GM12878 (cell line): ENCODE results near the gene CNNM4. TPM values are rescaled to one million over a fixed set of nuclear protein-coding genes. Genes with fewer than 3 reads are reported as not detected.

Source experiments
- ATAC-seq: fragments of 200-7000 bp; cut with Tn5 transposase; 3 replicates; pipeline ENCODE4 v1.9.1; 2020; ENCODE audit warnings: mild to moderate bottlenecking, moderate library complexity
- BruUV-seq: library from RNA; stranded (reverse); fragments of 400-500 nt; replicated peaks from 2 replicates; lab custom pipeline; 2021; lab: Mats Ljungman, UMichigan
- CTCF ChIA-PET: fragments of 300-600 bp; sonication (Branson Sonifier 250); formaldehyde crosslinking; extraction: SDS; loops from one replicate; lab custom pipeline; 2021; ENCODE audit warnings: inconsistent platforms; lab: Yijun Ruan, JAX
- POLR2A ChIA-PET: fragments of 350-600 bp; formaldehyde crosslinking; extraction: SDS; loops from one replicate; lab custom pipeline; 2021; ENCODE audit warnings: inconsistent platforms; lab: Charles Lee
- RAD21 ChIA-PET: fragments of 300-600 bp; sonication (Branson Sonifier 250); formaldehyde crosslinking; loops from one replicate; lab custom pipeline; 2023; ENCODE audit warnings: antibody characterized with exemption; ENCODE audit not compliant: unreplicated experiment; lab: Charles Lee
- SMC1A ChIA-PET: fragments of 300-600 bp; sonication (Branson Sonifier 250); formaldehyde crosslinking; loops from one replicate; lab custom pipeline; 2023; ENCODE audit not compliant: unreplicated experiment, uncharacterized antibody; lab: Charles Lee
- DNase-seq: peaks from one replicate; pipeline ENCODE4 v3.0.0-alpha.2; 2011; ENCODE audit warnings: low read depth, low spot score
- FAIRE-seq: peaks from 3 replicates; lab custom pipeline; 2011; peaks lifted over from hg19 to GRCh38; lab: Jason Lieb, UNC
- H2AFZ ChIP-seq: 2 replicates; pipeline ENCODE4 v1.6.0; 2011; ENCODE audit warnings: low read depth, low read length, control low read depth; ENCODE audit not compliant: control insufficient read depth
- H3K27ac ChIP-seq: 2 replicates; pipeline ENCODE4 v1.5.1; 2011; ENCODE audit warnings: control low read depth; ENCODE audit not compliant: control insufficient read depth, insufficient read depth
- H3K27me3 ChIP-seq, 2 experiments: replicated peaks in 1 of 2; 2 replicates each; pipeline versions ENCODE4 v1.6.0 to v1.6.1; 2011; ENCODE audit warnings: low read length in 1 of 2; ENCODE audit not compliant: control insufficient read depth in 2 of 2, insufficient read depth in 2 of 2
- H3K36me3 ChIP-seq, 2 experiments: 2 replicates each; pipeline ENCODE4 v1.5.1; 2011; ENCODE audit warnings: low read length in 1 of 2; ENCODE audit not compliant: control insufficient read depth in 2 of 2, insufficient read depth in 2 of 2
- H3K4me1 ChIP-seq: 2 replicates; pipeline ENCODE4 v1.6.1; 2011; ENCODE audit warnings: mild to moderate bottlenecking, low read length, moderate library complexity, mixed read lengths; ENCODE audit not compliant: control insufficient read depth, insufficient read depth
- H3K4me2 ChIP-seq: 2 replicates; pipeline ENCODE4 v1.6.0; 2011; ENCODE audit warnings: control low read depth; ENCODE audit not compliant: control insufficient read depth, insufficient read depth
- H3K4me3 ChIP-seq: fragments of 200-600 bp; sonication (generic); 2 replicates; pipeline ENCODE4 v1.5.1; 2016
- H3K79me2 ChIP-seq: 2 replicates; pipeline ENCODE4 v1.6.0; 2011; ENCODE audit warnings: low read length; ENCODE audit not compliant: control insufficient read depth, insufficient read depth
- H3K9ac ChIP-seq: 2 replicates; pipeline ENCODE4 v1.8.0; 2011; ENCODE audit warnings: low read length, control low read depth, mixed read lengths; ENCODE audit not compliant: control insufficient read depth, insufficient read depth
- H3K9me3 ChIP-seq: replicated peaks from 3 replicates; pipeline ENCODE4 v1.5.1; 2011; ENCODE audit warnings: mild to moderate bottlenecking, low read length; ENCODE audit not compliant: control insufficient read depth, insufficient read depth
- H4K20me1 ChIP-seq: 2 replicates; pipeline ENCODE4 v1.6.0; 2011; ENCODE audit not compliant: control insufficient read depth, insufficient read depth
- ASH2L ChIP-seq: fragments of 300-600, 200-600 bp; sonication (generic); IDR thresholded peaks from 2 replicates; pipeline ENCODE4 v1.6.1; 2017; ENCODE audit warnings: low read depth, mild to moderate bottlenecking, borderline replicate concordance
- BCL3 ChIP-seq: IDR thresholded peaks from 2 replicates; pipeline ENCODE4 v1.6.1; 2011; ENCODE audit warnings: borderline replicate concordance, low read depth, mild to moderate bottlenecking, moderate library complexity, low read length; ENCODE audit not compliant: insufficient read depth, poor library complexity, severe bottlenecking
- BMI1 ChIP-seq: fragments of 450-650 bp; IDR thresholded peaks from 2 replicates; pipeline ENCODE4 v1.6.1; 2016; ENCODE audit warnings: mild to moderate bottlenecking, moderate library complexity, borderline replicate concordance
- CEBPB ChIP-seq, 2 experiments: fragments of 150-350 bp in 1 of 2; IDR thresholded peaks; 2 replicates each; pipeline ENCODE4 v1.6.1; 2012 to 2014; ENCODE audit warnings: low read depth in 2 of 2, low read length in 2 of 2, borderline replicate concordance in 1 of 2, inconsistent platforms in 1 of 2
- CHD4 ChIP-seq: fragments of 200-600 bp; sonication (generic); IDR thresholded peaks from 2 replicates; pipeline ENCODE4 v1.6.1; 2016; ENCODE audit warnings: mild to moderate bottlenecking
- IRF4 ChIP-seq: IDR thresholded peaks from 2 replicates; pipeline ENCODE4 v1.6.1; 2011; ENCODE audit warnings: low read depth, low read length
- POLR2A ChIP-seq: IDR thresholded peaks from 2 replicates; pipeline ENCODE4 v1.6.1; 2011; ENCODE audit warnings: low read depth, mild to moderate bottlenecking, low read length
- RAD21 ChIP-seq: IDR thresholded peaks from 2 replicates; pipeline ENCODE4 v1.6.1; 2011; ENCODE audit warnings: mild to moderate bottlenecking, low read depth, low read length, moderate library complexity; ENCODE audit not compliant: insufficient read depth
- SREBF1 ChIP-seq: IDR thresholded peaks from 2 replicates; pipeline ENCODE4 v1.6.1; 2012; ENCODE audit warnings: mild to moderate bottlenecking, low read length
- SREBF2 ChIP-seq: IDR thresholded peaks from 2 replicates; pipeline ENCODE4 v1.6.1; 2012; ENCODE audit warnings: mild to moderate bottlenecking, low read length
- SUPT20H ChIP-seq: IDR thresholded peaks from 2 replicates; pipeline ENCODE4 v1.6.1; 2011; ENCODE audit warnings: low read depth, mild to moderate bottlenecking, low read length, moderate library complexity, borderline replicate concordance; ENCODE audit not compliant: control insufficient read depth
- YBX1 ChIP-seq: fragments of 450-650 bp; IDR thresholded peaks from 2 replicates; pipeline ENCODE4 v1.6.1; 2016; ENCODE audit warnings: antibody characterized with exemption
- WGBS: methylation state at CpG from one replicate; pipeline ENCODE4 v1.1.6; 2016; ENCODE audit warnings: low lambda C conversion rate; ENCODE audit not compliant: insufficient replicate concordance, insufficient coverage; ENCODE audit errors: missing lambda C conversion rate; 5-methylcytosine and 5-hydroxymethylcytosine counted together
- in situ Hi-C: fragments of 300-500 bp; cut with MboI; formaldehyde crosslinking; loops from 9 replicates; pipeline ENCODE4 v1.14.3; 2018; ENCODE audit warnings: mixed read lengths
- intact Hi-C: fragments of 100-400 bp; cut with micrococcal nuclease; formaldehyde crosslinking; loops from one replicate; pipeline ENCODE4 v1.14.2; 2022; ENCODE audit not compliant: unreplicated experiment
- polyA plus RNA-seq, 11 experiments: library from polyadenylated mRNA; depleted of rRNA in 4 of 11; unstranded in 6 of 11; stranded (reverse) in 5 of 11; fragments of >200 nt; fragmentation: Nextera tagmentation in 4 of 11; fragmentation: Illumina TruSeq in 1 of 11; extraction: Ambion mirVana in 4 of 11; extraction: Trizol in 1 of 11; gene quantifications; 1 replicate in 1 of 11; 2 replicates in 10 of 11; pipeline versions ENCODE4 v1.2.1 to v1.2.3, GENCODE V29; 2011 to 2016; ENCODE audit warnings: inconsistent platforms in 2 of 11, missing spikeins in 2 of 11, low read depth in 1 of 11
- total RNA-seq, 4 experiments: library from RNA; depleted of rRNA in 3 of 4; stranded (reverse); fragments of >200 nt in 3 of 4; fragmentation: Illumina TruSeq in 1 of 4; extraction: Trizol in 1 of 4; gene quantifications; 2 replicates each; pipeline versions ENCODE4 v1.2.1 to v1.2.3, GENCODE V29; 2013 to 2021
- TF ChIP-seq, protein P1 (sequence below): fragments of 450-650 bp; IDR thresholded peaks from 2 replicates; pipeline ENCODE4 v1.6.1; 2017; ENCODE audit warnings: mild to moderate bottlenecking, low read depth, inconsistent platforms; ENCODE audit not compliant: poor library complexity, severe bottlenecking
- TF ChIP-seq, protein P2 (sequence below): fragments of 450-650 bp; IDR thresholded peaks from 2 replicates; pipeline ENCODE4 v1.6.1; 2017; ENCODE audit warnings: antibody characterized with exemption, mild to moderate bottlenecking, moderate library complexity

The CNNM4 gene
- total and polyA plus RNA-seq, 10 of the 15 experiments (the other 5 are each of a cell fraction or from before 2014, with no cell fraction given), result 2.4 to 13.8 (median 8.1) TPM

DNA sequence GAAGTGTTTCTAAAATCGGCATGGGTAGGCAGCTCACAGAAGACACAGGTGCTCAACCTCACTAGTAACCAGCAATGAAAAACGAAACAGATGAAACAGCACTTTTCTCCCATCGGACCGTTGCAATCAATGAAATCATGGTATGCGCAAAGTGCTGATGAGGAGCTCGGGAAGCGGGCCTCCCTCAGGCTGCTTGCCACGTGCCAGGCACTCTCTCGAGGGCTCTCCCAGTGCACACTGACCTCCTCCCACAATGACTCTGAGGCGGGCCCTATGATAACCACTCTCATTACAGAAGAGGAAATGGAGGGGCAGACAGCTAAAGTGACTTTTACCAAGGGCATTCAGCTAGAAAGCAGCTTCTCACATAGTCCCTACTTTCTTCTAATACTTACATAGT, 86.9 kb downstream of the CNNM4 start:
- ATAC-seq, result no peak
- Histone ChIP-seq H3K4me1 (no peaks in the 10 kb centered on the region), H3K9ac (no peak overlapping the region), H4K20me1 (no peaks in the 10 kb centered on the region), H3K4me2 (no peak overlapping the region), H3K9me3 (no peaks in the 10 kb centered on the region), H3K36me3 (peaks cover 3 to 7% of the 10 kb centered on the region in 2 experiments; a peak in 3 of 4 replicates), H2AFZ (no peak overlapping the region), H3K27ac (no peak overlapping the region), H3K4me3 (no peak overlapping the region), H3K79me2 (no peaks in the 10 kb centered on the region), H3K27me3 (no peaks in the 10 kb centered on the region)
- ChIA-PET RAD21 (interaction anchor here (1.1 kb wide), 1 partner anchor 116 kb away, joined by 3 read pairs; no protein-coding TSS in a partner anchor), SMC1A (no interaction called here), POLR2A (interaction anchor here (1.6 kb wide), 1 partner anchor 10 kb away, joined by 4 read pairs; the partner anchor contains the start of gene ANKRD39), CTCF (interaction anchor here (1.0 kb wide), 1 partner anchor 10 kb away, joined by 4 read pairs; the partner anchor contains the start of gene ANKRD39)
- no peak for FAIRE-seq
- WGBS, result 85% methylated on average over 10 of the region's 10 CpGs
- no peak for DNase-seq
- intact Hi-C loops (no loop called here), in situ Hi-C loops (no loop called here)
- no peak for TF ChIP-seq CEBPB (IDR thresholded peaks at IDR 0.05; ENCODE audit: borderline replicate concordance in 1 of 2, low read depth in 2 of 2, low read length in 2 of 2)
- no peak for TF ChIP-seq IRF4
- TF ChIP-seq, protein P1, sequence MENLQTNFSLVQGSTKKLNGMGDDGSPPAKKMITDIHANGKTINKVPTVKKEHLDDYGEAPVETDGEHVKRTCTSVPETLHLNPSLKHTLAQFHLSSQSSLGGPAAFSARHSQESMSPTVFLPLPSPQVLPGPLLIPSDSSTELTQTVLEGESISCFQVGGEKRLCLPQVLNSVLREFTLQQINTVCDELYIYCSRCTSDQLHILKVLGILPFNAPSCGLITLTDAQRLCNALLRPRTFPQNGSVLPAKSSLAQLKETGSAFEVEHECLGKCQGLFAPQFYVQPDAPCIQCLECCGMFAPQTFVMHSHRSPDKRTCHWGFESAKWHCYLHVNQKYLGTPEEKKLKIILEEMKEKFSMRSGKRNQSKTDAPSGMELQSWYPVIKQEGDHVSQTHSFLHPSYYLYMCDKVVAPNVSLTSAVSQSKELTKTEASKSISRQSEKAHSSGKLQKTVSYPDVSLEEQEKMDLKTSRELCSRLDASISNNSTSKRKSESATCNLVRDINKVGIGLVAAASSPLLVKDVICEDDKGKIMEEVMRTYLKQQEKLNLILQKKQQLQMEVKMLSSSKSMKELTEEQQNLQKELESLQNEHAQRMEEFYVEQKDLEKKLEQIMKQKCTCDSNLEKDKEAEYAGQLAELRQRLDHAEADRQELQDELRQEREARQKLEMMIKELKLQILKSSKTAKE, result no peak
- TF ChIP-seq RAD21, result no peak
- TF ChIP-seq BCL3, result no peak
- TF ChIP-seq BMI1, result no peak
- TF ChIP-seq ASH2L, result no peak
- no peak for TF ChIP-seq SREBF2
- TF ChIP-seq SREBF1, result no peak
- TF ChIP-seq CHD4, result no peak
- TF ChIP-seq YBX1, result no peak
- TF ChIP-seq, protein P2, sequence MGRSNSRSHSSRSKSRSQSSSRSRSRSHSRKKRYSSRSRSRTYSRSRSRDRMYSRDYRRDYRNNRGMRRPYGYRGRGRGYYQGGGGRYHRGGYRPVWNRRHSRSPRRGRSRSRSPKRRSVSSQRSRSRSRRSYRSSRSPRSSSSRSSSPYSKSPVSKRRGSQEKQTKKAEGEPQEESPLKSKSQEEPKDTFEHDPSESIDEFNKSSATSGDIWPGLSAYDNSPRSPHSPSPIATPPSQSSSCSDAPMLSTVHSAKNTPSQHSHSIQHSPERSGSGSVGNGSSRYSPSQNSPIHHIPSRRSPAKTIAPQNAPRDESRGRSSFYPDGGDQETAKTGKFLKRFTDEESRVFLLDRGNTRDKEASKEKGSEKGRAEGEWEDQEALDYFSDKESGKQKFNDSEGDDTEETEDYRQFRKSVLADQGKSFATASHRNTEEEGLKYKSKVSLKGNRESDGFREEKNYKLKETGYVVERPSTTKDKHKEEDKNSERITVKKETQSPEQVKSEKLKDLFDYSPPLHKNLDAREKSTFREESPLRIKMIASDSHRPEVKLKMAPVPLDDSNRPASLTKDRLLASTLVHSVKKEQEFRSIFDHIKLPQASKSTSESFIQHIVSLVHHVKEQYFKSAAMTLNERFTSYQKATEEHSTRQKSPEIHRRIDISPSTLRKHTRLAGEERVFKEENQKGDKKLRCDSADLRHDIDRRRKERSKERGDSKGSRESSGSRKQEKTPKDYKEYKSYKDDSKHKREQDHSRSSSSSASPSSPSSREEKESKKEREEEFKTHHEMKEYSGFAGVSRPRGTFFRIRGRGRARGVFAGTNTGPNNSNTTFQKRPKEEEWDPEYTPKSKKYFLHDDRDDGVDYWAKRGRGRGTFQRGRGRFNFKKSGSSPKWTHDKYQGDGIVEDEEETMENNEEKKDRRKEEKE, result no peak
- no peak for TF ChIP-seq SUPT20H
- no peak for TF ChIP-seq POLR2A
- no TSS peak for BruUV-seq
